HG02623 (cell line): Measurements from ENCODE around the gene NEGR1.
"Not testable (repeated sequence)": the region's sequence is repeated elsewhere in the genome, so short reads cannot be mapped to it uniquely, and the experiment has no call there.

Source experiments
- ATAC-seq: cut with Tn5 transposase; IDR thresholded peaks from one replicate; pipeline ENCODE4 v1.9.1; 2021; ENCODE audit warnings: moderate library complexity; ENCODE audit not compliant: unreplicated experiment

NEGR1 gene

GRCh38 chr1:72282271-72283021 lies at the start of gene NEGR1:
TSS of gene NEGR1 (minus strand) at chr1:72282539.
- ATAC-seq = peak; percentile 71

- no peak for ATAC-seq
These were observed 44.2 kb upstream of the NEGR1 start for GRCh38 chr1:72326494-72326893.

GRCh38 chr1:72324451-72324850 lies 42.1 kb upstream of the NEGR1 start:
- no peak for ATAC-seq

GRCh38 chr1:72322910-72323309 lies 40.6 kb upstream of the NEGR1 start:
- no peak for ATAC-seq

- no peak for ATAC-seq
These were observed 14.2 kb upstream of the NEGR1 start for GRCh38 chr1:72296501-72296900.

- ATAC-seq = no peak
These were observed 6.5 kb upstream of the NEGR1 start for GRCh38 chr1:72288886-72289285.

- no peak for ATAC-seq
These were observed 4.1 kb upstream of the NEGR1 start for GRCh38 chr1:72286401-72286800.

DNA sequence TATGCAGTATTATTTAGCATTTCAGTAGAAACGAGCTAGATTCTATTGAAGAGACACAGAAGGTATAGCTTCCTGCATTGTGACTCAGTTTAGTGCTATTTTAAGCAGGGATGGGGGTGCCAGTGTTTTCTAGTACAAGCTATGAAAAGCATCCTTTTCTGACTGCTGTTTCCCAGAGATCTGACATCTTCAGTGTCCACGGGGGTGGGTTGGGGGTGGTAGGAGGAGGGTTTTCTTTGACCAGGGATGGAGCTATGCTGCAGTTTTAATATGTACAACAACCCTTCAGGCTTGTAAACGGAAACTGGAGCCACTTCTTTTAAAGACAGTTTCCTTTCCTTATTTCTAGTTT lies 2.7 kb upstream of the NEGR1 start:
- no peak for ATAC-seq

DNA sequence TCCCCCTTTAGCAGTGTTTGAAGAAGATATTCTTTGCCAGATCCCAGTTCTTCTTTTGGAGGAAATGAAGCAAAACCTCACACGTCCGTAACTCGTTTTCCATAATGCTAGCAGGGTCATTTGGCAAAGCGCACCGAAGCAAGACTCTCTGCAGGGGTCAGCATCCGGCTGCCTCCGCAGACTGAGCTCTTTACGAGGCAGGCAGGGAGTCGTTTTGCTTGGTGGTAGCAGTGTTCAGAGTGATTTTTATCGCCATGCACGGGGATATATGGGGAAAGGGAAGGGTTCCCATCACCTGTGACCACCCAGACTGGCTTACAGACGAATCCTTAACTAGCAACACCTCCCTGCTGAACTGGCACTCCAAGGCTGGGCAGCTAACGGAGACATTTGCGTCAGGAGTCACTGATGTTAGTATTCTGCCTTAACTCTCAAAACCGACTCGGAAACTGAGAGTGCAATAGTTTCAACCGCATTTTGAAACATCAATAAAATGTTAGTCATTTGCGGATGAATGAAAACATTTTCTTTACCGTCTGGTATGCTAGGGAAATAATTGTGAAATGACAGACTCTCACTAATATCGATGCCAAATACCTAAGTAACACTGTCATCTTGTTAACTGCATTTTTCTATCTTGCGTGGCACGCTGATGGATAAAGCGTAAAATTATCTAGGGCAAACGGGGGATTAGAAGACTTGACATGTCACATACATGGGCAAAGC lies 2.2 kb upstream of the NEGR1 start:
- ATAC-seq = peak; percentile 48

DNA sequence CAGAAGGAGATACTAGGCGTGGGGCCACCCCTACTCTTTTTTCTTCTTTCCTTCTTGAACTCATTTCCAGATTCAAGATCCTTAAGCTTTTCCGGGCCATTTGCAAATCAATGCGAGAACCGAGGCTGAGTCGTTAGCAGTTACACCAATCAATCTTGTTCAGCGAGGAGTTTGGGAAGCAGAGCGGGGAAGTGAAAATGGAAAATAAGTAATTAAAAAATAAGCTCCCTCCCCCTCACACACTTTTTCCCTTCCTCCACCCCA lies 1.7 kb upstream of the NEGR1 start:
- ATAC-seq = no peak

DNA sequence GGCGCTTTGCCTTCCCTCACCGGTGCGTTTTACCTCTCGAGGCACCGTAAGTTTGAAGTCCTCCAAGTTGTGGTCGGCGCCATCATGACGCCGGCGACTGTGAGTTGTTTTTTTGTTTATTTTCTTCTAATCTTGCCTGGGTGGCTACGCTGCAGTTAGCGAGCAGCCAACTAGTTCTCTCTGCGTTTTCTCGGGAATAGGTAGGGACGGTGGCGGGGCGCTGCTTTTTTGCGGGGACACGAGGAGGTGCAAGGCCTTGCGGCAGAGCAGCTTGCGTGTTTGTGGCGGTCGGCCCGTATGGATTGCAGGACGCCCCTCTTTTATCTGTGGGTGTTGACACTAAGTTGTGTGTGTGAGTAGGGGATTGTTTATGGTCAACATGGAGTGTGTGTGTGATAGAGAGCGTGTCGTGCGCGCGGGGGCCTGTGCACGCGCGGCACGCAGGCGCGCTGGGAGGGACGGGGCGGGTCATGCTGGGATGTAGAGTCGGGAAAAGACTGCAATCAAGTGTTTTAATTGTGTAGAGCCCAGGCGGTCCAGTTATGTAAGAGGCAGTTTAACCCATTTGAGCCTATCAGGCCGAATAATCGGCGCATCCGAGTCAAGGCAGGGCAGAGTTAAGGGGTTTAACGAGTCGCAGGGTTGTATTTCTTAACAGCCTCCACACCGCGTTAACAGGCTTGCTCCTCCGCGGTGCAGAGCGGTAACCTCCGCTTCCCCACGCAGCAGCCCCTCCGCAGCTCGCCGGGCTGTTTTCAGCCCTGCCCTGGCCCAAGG lies 1.2 kb upstream of the NEGR1 start:
- ATAC-seq = no peak

DNA sequence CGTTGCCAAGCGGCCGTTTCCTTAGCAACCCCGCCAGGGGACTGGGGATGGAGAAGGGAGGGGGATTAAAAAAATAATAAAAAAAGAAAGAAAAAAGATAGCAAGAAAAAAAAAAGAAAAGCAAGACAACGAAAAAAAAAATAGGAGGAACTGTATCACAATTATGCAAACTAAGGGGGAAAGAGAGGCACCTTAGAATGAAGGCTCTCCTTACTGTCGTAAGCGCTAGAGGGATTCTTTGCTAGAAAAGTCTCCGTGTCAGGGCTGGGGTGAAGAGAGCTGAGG lies 625 bp upstream of the NEGR1 start:
- peak; percentile 11 for ATAC-seq

- ATAC-seq = no peak
These were observed 585 bp downstream of the NEGR1 start for GRCh38 chr1:72281637-72282270.

DNA sequence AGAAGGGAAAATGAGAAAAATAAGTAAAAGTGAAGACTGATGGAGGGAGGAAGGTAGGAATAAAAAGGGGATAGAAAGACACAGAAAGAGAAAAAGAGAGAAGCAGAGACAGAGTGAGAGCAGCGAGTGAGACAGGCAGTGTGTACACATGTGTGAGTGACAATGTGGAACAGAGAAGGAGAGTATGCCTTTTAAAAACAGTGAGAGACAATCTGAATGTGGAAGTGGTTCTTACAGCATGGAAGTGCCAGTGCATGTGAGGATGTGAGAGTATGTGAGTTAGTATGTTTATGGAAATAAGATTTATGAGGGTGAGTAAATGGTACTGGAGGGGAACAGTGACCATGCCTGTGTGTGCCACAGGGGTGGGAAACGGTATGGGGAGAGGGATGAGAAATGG lies 1.2 kb downstream of the NEGR1 start:
- ATAC-seq = no peak

DNA sequence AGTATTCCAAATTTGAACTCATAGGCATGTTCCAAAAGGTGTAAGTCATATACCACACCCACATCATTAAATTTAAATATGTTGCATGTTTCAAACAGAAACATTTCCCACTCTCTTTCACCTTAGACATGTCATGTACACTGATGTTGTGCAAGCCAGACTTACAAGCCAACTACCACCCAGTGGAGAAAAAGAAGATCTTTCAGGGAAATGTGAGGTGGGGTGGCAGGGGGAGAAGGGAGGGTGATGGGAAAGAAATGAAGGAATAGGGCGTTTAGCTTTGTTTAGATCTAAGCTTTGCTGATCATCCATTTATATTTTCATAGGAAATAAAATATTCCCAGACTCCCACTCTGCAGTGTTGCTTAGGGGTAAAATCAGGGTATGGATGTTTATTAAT lies 1.6 kb downstream of the NEGR1 start:
- ATAC-seq = no peak

DNA sequence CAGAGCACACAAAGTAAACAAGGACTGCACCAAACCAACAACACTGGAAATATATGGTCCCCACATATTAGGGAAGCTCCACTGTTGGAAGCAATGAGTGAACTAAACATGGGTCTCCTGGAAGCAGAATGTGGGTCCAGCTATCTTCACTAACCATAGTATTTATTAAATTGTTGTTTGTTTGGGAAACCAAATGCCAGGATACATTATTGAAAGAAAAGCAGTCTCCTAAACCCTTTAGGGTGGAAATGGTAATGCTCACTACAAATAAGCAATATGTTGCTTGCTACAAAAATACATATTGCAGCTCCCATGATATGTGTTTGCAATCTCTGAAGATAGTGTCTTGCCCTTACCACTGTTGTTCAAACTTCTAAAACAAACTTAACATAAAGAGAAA lies 2.2 kb downstream of the NEGR1 start:
- ATAC-seq = no peak

- ATAC-seq = no peak
These were observed 3.9 kb downstream of the NEGR1 start for GRCh38 chr1:72278461-72278860.

DNA sequence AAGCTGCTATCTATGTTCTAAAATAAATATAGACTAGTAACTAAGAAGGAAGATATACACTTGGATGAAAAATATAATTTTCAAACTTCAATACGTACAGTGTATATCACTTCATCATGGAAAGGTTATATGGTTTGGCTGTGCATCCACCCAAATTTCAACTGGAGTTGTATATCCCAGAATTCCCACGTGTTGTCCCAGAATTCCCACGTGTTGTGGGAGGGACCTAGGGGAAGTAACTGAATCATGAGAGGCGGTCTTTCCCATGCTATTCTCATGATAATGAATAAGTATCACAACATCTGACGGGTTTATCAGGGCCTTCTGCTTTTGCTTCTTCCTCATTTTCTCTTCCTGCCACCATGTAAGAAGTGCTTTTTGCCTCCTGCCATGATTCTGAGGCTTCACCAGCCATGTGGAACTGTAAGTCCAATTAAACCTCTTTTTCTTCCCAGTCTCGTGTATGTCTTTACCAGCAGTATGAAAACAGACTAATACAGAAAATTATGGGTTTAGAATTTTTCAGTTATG lies 10.7 kb downstream of the NEGR1 start:
- ATAC-seq = no peak

GRCh38 chr1:72262735-72263134 lies 19.6 kb downstream of the NEGR1 start:
- no peak for ATAC-seq

DNA sequence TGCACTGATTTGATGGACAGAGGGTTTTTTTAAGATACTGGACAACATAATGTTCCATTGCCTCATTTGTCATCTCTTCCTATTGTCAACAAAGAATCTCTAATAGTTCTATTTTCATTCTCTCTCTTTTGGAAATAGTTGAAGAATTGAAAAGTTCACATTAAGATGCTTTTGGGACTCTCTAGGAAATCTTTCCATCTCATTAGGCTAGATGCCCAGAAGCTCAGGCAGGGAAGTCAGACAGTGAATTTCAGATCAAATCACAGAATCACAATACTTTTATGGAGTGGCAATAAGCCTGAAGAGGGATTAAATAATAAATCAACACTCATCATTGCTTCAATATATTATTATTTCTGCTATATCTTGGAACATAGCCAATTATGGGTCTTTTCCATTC lies 29.2 kb downstream of the NEGR1 start:
- no peak for ATAC-seq

DNA sequence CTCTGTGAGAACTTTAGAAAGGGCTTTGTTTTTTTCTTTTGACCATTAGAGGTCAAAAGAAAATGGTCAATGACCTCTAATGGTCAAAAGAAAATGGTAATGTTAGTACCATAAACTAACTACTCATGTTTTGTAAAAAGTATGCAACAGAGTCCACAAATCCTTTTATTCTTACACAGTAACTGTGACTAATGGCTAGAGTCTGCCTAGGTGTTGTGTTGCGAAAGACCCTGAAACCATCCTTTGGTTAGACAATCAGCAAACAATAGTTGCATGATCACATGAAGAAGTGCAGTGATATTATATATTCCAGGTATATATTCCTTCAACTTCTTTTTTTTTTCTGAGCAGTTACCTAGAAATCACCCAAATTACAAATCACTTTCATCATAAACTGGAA lies 40.9 kb downstream of the NEGR1 start:
- no peak for ATAC-seq

GRCh38 chr1:72235931-72236330 lies 46.4 kb downstream of the NEGR1 start:
- ATAC-seq = not testable (repeated sequence)
